GM18519 (cell line): Measurements from ENCODE around the gene FAM135A.
"Not testable (repeated sequence)": the region's sequence is repeated elsewhere in the genome, so short reads cannot be mapped to it uniquely, and the experiment has no call there.

ENCODE experiments used
- ATAC-seq: cut with Tn5 transposase; IDR thresholded peaks from one replicate; pipeline ENCODE4 v1.9.1; 2021; ENCODE audit warnings: mild to moderate bottlenecking, moderate library complexity; ENCODE audit not compliant: unreplicated experiment, low FRiP score

FAM135A gene

DNA sequence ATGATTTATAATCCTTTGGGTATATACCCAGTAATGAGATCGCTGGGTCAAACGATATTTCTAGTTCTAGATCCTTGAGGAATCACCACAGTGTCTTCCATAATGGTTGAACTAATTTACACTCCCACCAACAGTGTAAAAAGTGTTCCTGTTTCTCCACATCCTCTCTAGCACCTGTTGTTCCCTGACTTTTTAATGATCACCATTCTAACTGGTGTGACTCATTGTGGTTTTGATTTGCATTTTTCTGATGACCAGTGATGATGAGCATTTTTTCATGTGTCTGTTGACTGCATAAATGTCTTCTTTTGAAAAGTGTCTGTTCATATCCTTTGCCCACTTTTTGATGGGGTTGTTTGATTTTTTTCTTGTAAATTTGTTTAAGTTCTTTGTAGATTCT lies 40.6 kb downstream of the FAM135A start:
- not testable (repeated sequence) for ATAC-seq

DNA sequence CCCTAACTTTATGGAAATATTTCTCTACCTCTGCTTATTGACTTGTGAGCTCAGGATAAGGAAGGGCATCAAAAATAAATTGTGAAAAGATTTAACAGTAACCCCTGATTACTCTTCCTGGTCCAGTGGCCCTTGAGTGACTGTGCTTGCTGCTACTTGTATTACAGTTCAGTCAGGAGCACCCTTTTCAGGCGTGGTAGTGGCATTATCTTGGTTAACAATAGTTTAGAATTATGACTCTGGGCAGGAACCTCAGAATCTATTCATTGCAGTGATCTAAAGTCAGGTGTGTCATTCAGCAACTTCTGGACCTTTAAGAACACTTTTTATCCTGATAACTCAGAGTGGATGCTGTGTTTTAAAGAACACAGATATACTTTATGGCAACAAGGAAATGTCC lies 43.4 kb downstream of the FAM135A start:
- no peak for ATAC-seq

DNA sequence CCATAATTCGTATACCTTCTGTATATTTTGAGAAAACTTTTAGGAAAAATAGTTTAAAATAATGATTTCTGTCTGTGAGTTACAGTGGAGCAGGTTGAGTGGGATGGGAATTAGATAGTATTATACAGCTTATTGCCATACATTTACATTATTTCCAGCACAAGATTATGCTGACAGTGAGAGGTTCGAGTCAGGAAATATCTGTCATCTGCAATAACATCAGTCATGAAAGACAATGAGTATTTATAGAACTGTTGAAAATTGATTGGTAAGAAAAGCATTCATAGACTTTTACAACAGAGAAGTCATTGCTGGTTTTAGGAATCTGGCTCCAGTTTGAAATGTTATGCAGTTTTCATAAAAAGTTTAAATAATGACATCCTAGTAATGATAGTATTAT lies 45.9 kb downstream of the FAM135A start:
- ATAC-seq: no peak

DNA sequence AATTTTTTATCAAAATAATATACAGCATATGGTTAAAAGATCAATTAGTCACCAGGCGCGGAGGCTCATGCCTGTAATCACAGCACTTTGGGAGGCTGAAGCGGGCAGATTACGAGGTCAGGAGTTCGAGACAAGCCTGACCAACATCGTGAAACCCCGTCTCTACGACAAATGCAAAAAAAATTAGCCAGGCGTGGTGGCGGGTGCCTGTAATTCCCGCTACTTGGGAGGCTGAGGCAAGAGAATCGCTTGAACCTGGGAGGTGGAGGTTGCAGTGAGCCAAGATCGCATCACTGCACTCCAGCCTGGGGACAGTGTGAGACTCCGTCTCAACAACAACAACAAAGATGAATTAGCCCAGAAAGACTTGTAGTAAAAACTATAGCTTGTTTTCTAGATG lies 46.4 kb downstream of the FAM135A start:
- not testable (repeated sequence) for ATAC-seq

DNA sequence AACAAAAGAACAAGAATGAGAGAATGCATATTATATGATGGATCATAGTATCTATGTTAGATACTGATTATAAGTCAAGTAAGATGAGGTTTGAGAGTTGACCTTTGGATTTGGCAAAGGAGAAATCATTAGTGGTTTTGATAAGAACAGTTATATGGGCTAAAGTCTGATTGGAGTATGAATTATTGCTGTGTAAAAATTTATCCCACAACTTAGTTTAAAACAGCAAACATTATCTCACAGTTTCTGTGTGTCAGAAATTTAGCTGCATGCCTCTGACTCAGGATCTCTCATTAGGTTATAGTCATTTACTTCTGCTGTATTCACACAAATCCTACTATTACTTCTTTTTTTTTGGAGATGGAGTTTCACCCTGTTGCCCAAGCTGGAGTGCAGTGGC lies 56.7 kb downstream of the FAM135A start:
- no peak for ATAC-seq

DNA sequence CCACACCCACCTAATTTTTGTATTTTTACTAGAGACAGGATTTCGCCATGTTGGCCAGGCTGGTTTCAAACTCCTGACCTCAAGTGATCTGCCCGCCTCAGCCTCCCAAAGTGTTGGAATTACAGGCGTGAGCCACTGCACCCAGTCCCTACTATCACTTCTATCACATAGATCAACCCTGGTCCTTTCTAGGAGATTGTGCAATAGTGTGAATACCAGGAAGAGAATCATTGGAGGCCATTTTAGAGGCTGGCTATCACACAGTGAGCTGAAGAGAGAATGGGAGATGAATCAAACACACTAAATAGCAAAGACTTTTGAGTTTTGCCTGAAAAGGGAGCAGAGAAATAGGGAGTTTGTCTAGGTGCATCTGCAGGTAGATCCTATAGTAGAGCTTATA lies 57.2 kb downstream of the FAM135A start:
- not testable (repeated sequence) for ATAC-seq

DNA sequence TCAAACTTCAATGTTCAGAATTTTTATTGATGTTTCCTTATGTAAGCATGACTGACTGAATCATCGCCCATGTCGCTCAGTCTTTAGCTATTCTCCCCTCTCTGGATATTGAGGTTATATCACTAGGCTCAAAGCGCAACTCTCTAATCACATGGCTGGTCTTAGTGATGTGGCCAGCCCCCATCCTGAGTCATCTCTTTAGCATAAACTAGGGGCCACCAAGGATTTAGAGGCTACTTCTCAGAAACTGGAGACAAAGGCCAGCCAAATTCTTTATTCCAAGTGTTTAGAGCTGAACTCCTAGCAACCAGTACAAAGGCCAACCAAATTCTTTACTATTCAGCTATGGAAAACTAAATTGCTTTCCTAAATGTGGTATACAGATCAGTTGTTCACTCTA lies 61.4 kb downstream of the FAM135A start:
- ATAC-seq: no peak

DNA sequence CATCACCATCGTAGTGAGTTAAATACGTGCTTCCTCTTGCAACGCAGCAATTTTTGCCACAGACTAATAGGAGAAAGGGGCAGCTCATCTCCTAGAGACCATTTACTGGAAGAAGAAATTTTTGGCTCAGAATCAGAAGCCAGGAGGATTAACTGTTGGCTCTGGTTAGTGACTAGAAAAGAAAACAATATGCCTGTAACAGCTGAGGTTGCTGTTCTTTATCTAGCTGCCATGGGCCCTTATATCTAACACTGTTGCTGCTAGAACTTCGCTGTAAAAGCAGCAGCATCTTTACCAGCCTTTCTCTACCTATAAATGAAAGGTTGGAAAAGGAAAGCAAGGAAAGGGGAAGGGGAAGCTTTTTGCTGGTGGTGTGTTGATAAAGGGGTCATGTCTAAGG lies 65.9 kb downstream of the FAM135A start:
- no peak for ATAC-seq

DNA sequence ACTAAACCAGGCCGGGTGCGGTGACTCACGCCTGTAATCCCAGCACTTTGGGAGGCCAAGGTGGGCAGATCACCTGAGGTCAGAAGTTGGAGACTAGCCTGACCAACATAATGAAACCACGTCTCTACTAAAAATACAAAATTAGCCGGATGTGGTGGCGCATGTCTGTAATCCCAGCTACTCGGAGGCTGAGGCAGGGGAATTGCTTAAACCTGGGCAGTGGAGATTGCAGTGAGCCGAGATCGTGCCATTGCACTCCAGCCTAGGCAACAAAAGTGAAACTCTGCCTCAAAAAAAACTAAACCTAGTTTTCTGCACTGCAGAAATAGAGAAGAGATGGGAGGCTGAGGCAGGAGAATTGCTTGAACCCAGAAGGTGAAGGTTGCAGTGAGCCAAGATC lies 73.3 kb downstream of the FAM135A start:
- not testable (repeated sequence) for ATAC-seq

DNA sequence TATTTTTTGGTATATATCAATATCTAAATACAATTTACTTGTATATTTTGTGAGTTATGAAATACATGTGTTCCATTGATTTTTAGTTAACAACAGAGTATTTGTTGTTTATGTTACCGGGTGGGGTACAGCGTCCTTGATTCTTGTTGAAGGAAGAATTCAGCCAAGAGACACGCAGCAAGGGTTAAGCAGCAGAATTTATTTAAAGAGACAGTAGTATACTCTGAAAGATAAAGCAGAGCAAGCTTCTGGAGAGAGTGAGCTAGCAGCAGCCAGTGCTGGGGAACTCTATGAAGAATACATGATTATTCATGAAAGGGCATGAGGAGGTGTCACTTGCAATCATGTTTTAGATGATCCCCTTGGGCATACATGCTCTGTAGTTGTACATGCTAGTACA lies 76.1 kb downstream of the FAM135A start:
- no peak for ATAC-seq

DNA sequence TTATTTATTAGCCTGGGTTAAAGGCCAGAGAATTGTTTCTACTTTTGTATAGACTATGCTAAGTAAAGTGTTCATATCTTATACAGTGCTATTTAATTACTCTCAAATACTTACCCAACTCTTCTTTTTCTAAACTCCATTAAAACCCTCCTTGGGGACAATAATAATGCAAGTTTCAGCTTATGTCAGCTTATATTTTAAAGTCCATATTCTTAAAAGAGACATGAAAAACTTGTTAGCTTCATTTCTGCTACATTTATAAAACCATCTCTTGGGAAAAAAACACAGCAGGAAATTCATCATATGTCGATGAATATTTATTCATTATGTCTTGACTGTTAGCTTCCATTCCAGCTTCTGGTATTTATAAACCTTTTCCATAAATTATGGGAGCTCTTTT lies 81.5 kb downstream of the FAM135A start:
- ATAC-seq: no peak

DNA sequence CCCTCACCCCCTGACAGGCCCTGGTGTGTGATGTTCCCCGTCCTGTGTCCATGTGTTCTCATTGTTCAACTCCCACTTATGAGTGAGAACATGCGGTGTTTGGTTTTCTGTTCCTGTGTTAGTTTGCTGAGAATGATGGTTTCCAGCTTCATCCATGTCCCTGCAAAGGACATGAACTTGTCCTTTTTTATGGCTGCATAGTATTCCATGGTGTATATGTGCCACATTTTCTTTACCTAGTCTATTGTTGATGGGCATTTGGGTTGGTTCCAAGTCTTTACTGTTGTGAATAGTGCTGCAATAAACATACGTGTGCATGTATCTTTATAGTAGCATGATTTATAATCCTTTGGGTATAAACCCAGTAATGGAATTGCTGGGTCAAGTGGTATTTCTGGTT lies 82.5 kb downstream of the FAM135A start:
- not testable (repeated sequence) for ATAC-seq

DNA sequence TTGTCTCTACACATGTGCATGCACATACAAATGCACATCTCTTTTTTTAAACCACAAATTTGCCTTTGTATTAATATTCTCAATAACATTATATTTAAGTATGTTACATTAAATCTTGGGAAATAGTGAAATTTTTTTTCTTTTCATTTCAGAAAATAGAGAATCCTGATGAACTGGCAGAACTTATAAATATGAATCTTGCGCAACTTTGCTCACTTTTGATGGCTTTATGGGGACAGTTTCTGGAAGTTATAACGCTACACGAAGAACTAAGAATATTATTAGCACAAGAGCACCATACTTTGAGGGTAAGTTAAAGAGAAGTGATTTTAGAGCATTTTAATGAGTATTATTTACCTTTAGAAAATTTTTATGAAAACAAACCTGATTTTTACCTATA lies 89.2 kb downstream of the FAM135A start:
- ATAC-seq: no peak

DNA sequence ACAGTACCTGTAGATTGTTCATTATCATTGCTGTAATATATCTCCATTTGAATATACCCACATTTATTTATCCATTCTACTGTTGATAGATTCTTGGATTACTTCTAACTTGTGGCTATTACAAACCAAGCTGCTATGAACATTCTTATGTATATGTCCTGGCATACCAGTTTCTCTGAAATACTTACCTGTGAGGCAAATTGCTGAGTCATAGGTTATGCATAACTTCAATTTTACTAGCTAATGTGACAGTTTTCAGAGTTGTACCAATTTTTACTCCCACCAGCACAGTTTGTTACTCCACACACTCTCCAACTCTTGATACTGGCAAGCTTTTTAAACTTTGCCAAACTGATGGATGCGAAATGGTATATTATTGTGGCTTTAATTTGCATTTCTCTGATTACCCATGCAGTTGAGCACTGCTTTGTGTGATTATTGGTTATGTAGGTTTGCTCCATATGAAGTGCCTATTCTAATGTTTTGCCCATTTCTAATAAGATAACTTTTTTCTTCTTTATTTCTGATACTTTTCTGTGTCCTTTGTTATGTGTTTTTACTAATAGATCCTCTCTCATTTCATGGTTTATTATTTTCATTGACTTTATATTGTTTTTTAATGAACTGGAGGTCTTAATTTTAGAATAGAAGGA lies 90.6 kb downstream of the FAM135A start:
- no peak for ATAC-seq

DNA sequence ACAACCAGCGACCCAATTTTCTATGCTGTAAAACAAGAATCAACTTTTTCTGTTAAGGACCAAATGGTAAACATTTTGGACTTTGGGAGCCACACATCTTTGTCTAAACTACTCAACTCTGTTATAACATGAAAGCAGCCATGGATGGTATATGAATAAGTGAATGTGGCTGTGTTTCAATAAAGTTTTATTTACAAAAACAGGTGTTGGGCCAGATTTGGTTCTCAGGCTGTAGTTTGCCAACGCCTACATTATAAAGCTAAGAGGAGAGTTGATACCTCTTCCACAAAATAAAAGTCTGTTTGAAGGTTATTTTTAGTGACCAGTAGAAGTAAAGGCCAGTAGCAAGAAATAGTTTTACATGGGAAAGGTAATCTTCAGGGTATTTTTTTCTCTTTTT lies 93.0 kb downstream of the FAM135A start:
- ATAC-seq: no peak

DNA sequence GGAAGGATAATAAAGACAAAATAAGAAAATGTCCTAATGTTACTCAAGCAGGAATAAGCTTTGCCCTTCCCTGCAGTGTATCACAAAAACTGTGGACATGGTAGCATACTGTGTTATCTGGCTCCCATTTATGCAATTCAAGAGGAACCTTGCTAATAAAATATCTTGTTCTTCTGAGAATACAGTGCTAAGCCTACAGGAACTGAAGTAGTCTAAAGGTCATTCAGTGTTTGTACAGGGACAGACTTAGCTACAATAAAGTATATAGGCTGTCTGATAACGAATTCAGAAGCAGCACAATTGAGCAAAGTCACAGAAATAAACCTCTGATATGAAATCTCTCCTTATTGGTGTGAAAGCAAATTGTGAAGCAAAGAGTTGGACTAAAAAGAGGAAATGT lies 93.9 kb downstream of the FAM135A start:
- no peak for ATAC-seq

DNA sequence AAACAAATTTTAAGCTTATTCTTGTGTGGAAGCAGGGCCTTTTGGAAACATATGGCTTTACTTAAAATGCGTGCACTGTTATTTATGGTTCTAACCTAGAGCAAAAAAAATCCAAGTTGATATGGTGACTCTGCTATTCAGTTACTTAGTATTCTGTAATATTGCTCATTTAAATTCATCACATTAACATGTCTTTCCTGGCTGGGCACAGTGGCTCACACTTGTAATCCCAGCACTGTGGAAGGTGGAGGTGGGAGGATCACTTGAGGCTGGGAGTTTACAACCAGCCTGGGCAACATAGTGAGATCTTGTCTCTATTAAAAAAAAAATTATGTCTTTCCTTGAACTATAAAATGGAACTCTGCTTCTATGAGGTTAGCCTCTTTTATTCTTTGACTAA lies 95.6 kb downstream of the FAM135A start:
- no peak for ATAC-seq

DNA sequence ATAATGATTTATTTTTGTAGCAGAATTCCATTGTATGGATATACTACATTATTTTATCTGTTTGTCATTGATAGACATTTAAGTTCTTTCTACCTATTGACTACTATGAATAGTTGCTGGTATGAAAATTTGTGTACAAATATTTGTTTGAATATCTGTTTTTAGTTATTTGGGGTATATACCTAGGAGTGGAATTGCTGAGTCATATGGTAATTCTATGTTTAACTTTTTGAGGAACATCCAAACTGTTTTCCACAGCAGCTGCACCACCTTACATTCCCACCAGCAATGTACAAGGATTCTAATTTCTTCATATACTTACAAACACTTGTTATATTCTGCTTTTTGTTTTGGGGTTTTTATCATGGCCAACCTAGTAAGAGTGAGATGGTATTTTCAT lies 97.3 kb downstream of the FAM135A start:
- ATAC-seq: no peak

DNA sequence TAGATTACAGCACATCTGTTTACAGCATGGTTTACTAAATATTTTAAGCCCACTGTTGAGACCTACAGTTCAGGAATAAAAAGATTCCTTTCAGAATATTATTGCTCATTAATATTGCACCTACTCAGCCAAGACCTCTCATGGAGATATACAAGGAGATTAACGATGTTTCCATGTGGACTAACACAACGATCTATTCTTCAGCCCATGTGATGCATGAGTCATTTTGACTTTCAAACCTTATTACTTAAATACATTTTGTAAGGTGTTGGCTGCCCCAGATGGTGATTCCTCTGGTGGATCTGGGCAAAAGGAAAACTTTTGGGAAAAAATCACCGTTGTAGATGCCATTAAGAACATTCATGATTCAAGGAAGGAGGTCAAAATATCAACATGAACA lies 105.4 kb downstream of the FAM135A start:
- ATAC-seq: no peak

DNA sequence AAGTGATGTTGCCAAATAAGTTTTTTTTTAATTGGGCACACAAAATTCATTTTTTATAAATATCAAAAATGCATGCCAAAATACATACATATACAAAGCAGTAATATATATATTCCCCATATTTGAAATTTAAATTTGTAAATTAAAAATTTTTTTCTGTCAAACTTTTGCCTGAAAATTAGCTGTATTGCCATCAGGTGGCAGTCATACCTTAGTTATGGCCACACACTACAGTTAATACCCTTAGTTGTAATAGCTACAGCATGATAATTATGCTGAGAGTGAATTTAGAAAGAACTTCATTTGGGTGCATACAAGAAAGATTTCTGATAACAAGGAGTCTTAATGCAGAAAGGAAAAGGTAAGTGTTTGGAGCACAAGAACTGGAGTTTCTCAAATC lies 107.3 kb downstream of the FAM135A start:
- ATAC-seq: no peak

DNA sequence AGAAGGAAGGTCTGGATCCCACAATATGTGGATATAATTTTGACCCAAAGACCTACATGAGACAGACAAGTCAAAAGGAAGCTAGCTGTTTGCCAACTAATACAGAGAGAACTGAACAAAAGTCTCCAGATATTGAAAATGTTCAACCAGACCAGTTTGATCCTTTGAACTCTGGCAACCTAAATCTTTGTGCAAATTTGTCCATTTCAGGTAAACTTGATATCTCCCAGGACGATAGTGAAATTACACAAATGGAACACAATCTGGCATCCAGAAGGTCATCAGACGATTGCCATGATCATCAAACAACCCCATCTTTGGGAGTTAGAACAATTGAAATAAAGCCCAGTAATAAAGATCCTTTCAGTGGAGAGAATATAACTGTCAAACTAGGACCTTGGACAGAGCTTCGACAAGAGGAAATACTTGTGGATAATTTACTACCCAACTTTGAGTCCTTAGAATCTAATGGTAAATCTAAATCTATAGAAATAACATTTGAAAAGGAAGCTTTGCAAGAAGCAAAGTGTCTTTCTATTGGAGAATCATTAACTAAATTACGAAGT lies 111.5 kb downstream of the FAM135A start:
- ATAC-seq: no peak

DNA sequence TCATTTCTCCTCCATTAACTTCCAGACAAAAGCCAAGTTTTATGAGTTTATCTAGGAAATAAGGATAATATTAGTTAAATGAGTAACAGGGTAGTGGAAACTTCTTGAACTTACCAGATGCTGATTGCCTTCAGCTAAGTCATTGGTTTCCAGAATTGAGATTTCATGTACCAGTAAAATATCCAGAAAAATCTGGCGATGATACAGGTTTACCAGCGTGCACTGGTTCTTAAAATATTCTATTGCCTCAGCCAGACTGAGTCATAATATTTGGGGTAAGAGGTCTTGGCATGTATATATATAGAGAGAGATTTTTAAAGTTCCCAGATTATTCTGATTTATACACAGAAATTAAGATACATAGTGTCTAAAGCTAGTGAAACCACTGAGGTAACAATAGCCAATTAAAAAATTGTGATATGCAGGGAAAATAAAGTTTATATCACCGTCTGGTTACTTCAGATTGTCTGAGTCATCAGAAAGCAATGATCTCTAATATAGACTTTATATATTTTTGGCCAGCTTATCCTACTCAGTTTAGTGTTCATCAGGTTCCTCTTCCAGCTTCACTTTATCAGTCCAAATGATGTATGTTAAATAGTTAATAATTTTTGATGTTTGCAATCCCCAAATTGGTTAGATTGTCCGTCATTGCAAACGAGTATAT lies 113.9 kb downstream of the FAM135A start:
- no peak for ATAC-seq
